ENCODE data around the gene CENPC.

DNA sequence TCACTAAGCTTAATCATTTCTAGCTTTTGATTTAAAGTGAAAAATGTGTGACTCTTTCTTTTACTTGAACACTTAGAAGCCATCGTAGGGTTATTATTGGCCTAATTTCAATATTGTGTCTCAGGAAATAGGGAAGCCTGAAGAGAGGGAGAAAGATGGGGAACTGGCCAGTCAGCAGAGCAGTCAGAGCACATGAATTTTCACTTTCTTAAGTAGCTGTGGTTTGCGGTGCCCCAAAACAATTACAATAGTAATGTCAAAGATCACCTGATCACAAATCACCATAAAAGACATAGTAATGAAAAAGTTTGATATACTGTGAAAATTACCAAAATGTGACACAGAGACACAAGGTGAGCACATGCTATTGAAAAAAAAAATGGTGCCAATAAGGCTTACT lies 45.5 kb downstream of the CENPC start:
- TF ChIP-seq CTCF (conservative IDR thresholded peaks at IDR 0.05 in 1 of 2, IDR thresholded peaks at IDR 0.05 in 1 of 2; ENCODE audit: low read depth in 1 of 2, low read length in 2 of 2) (no peak), EZH2 (IDR thresholded peaks at IDR 0.05; ENCODE audit: low read length, missing control alignments) (no peak)

Measured in fibroblast of lung (primary cell).